Psoas muscle (tissue), 8 donors: Measurements from ENCODE around the gene B3GNT3. TPM values are rescaled to one million over a fixed set of nuclear protein-coding genes. Genes with fewer than 3 reads are reported as not detected.

ENCODE experiments used
- ATAC-seq, 4 donors: fragments of 200-7000 bp; cut with Tn5 transposase; one replicate each; pipeline ENCODE4 v1.9.1; 2020; ENCODE audit warnings: moderate library complexity in 3 of 4, mild to moderate bottlenecking in 2 of 4
- DNase-seq, 2 donors: peaks; one replicate each; pipeline ENCODE4 v3.0.0-alpha.2; 2020
- H3K27ac ChIP-seq: fragments of 200-600 bp; one replicate; pipeline ENCODE4 v1.8.0; 2022
- H3K27me3 ChIP-seq, 3 donors: fragments of 200-600 bp in 1 of 3; one replicate each; pipeline versions ENCODE4 v1.6.1 to v1.8.0; 2013 to 2022; ENCODE audit warnings: low read length in 2 of 3, mild to moderate bottlenecking in 2 of 3, moderate library complexity in 1 of 3; ENCODE audit not compliant: insufficient read depth in 3 of 3
- H3K36me3 ChIP-seq, 2 donors: fragments of 200-600 bp in 1 of 2; one replicate each; pipeline versions ENCODE4 v1.6.1 to v1.8.0; 2013 to 2022; ENCODE audit warnings: low read depth in 1 of 2, mild to moderate bottlenecking in 1 of 2, moderate library complexity in 1 of 2; ENCODE audit not compliant: insufficient read depth in 1 of 2
- H3K4me1 ChIP-seq: fragments of 200-600 bp; one replicate; pipeline ENCODE4 v1.8.0; 2022
- H3K4me3 ChIP-seq: fragments of 200-600 bp; one replicate; pipeline ENCODE4 v1.8.0; 2022; ENCODE audit warnings: mild to moderate bottlenecking
- H3K9me3 ChIP-seq: fragments of 200-600 bp; one replicate; pipeline ENCODE4 v1.8.0; 2022
- WGBS, 3 donors: extraction: QIAGEN DNeasy Blood & Tissue Kit; methylation state at CpG; one replicate each; pipeline versions ENCODE4 v1.1.6 to v1.1.7; 2013; 5-methylcytosine and 5-hydroxymethylcytosine counted together
- intact Hi-C, 2 donors: fragments of 100-400 bp; cut with DNase I; formaldehyde crosslinking; loops; one replicate each; pipeline versions ENCODE4 v1.11.0 to v1.14.2; 2022
- polyA plus RNA-seq, 3 donors: library from polyadenylated mRNA; stranded (reverse); fragments of 200-250 nt; gene quantifications; one replicate each; pipeline ENCODE4 v1.2.3, GENCODE V29; 2013
- total RNA-seq, 4 donors: library from RNA; stranded (reverse); fragmentation: NEBNext Ultra II Directional in 2 of 4; extraction: Animal tissue kit (Norgen Biotek cat#: 25700) in 2 of 4; gene quantifications; one replicate each; pipeline versions ENCODE4 v1.2.1 to v1.2.4, GENCODE V29; 2021 to 2023
- TF ChIP-seq, protein P1 (sequence below): fragments of 200-600 bp; IDR thresholded peaks from one replicate; pipeline ENCODE4 v1.8.0; 2022; ENCODE audit warnings: antibody characterized with exemption
- donor health status: healthy with polysubstance abuse.
- donor health status: DM: no; HTN: no; CAD: no; lungs with moderate emphysema.
- donor health status: Bipolar disorder and iron deficiency.
- donor health status: healthy.
- donor health status: DM: yes; HTN: yes; CAD: no.
- donor health status: DM: no; HTN: no; CAD: no.
- donor health status: DM: no; HTN: no; CAD: no.
- donor health status: DM: yes; HTN: yes; CAD: no.

B3GNT3 gene
- total and polyA plus RNA-seq, 7 donors, result 0.03 to 0.38 (median 0.08) TPM; not detected in 4

- Histone ChIP-seq H3K27me3 (peaks cover 0 to 56% (median 14%) of the 10 kb centered on the region in 3 donors), H3K4me1 (no peaks in the 10 kb centered on the region), H3K4me3 (no peak overlapping the region), H3K27ac (no peak overlapping the region), H3K9me3 (no peaks in the 10 kb centered on the region), H3K36me3 (no peaks in the 10 kb centered on the region)
- WGBS, 3 donors, result 35 to 53% (median 48%) methylated on average over 9 of the region's 9 CpGs
- DNase-seq (no peak), ATAC-seq (no peak)
- intact Hi-C loops, result no loop called here
- TF ChIP-seq, protein P1, sequence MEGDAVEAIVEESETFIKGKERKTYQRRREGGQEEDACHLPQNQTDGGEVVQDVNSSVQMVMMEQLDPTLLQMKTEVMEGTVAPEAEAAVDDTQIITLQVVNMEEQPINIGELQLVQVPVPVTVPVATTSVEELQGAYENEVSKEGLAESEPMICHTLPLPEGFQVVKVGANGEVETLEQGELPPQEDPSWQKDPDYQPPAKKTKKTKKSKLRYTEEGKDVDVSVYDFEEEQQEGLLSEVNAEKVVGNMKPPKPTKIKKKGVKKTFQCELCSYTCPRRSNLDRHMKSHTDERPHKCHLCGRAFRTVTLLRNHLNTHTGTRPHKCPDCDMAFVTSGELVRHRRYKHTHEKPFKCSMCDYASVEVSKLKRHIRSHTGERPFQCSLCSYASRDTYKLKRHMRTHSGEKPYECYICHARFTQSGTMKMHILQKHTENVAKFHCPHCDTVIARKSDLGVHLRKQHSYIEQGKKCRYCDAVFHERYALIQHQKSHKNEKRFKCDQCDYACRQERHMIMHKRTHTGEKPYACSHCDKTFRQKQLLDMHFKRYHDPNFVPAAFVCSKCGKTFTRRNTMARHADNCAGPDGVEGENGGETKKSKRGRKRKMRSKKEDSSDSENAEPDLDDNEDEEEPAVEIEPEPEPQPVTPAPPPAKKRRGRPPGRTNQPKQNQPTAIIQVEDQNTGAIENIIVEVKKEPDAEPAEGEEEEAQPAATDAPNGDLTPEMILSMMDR, result no peak
These were observed 567 bp upstream of the B3GNT3 start for GRCh38 chr19:17794412-17794730.

DNA sequence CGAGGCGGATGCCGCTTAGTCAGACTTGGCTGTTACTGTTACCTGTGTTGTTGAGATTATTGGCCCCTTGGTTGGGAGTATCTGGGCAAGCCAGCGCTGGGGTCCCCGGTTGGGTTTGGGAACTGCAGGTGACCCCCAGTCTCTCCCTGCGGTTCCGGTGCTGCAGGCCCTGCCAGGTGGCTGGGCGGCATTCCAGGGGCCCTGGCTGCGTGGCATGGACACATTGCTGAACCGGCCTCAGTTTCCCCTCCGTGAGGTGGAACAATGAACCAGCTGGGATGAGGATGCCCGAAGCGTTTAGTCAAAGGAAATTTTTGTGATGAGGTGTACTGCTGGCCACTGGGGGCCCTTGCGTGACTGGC lies 538 bp downstream of the B3GNT3 start:
- Histone ChIP-seq H3K27me3 (peaks cover 0 to 59% (median 17%) of the 10 kb centered on the region in 3 donors), H3K27ac (no peak overlapping the region), H3K4me1 (no peaks in the 10 kb centered on the region), H3K36me3 (no peaks in the 10 kb centered on the region), H3K4me3 (no peak overlapping the region), H3K9me3 (no peaks in the 10 kb centered on the region)
- TF ChIP-seq, protein P1, result no peak
- ATAC-seq (no peak), DNase-seq (no peak)
- intact Hi-C loops, result no loop called here
- 20 to 25% (median 25%) methylated on average over 14 of the region's 14 CpGs for whole genome bisulfite sequencing, 3 donors

DNA sequence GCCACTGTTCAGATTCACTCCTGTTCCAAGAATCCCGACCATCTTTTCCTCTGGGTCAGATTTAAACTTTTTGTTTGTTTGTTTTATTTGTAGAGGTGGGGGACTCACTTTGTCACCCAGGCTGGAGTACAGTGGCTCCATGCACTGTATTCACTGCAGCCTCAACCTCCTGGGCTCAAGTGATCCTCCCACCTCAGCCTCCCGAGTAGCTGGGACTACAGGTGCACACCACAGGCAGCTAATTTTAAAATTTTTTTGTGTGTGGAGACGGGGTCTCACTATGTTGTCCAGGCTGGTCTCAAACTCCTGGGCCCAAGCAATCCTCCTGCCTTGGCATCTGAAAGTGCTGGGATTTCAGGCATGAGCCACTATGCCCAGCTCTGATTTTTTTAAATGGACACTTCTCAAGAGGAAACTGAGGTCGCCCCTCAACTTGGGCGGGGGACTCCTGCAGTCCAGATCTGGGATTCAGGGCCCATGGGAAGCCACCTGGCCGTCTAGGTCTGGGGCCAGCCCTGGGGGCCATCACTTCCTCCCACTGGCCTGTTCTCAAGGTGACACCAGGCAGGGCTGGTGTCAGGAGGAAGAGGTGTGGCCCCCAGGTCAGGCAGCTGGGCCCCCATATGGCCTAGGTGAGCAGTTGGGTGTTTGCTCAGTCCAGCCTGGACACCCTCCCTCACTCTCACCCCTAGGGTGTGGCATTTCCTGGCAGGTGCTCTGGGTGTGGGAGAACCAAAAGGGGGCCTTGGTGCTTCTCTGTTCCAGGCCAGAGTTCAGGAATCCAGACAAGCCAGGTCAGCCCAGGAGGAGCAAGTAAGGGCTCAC lies 1.3 kb downstream of the B3GNT3 start:
- no peak overlapping the region for H3K27ac ChIP-seq
- ATAC-seq, result no peak
- H3K4me3 ChIP-seq, result no peak overlapping the region
- 55 to 60% (median 59%) methylated on average over 6 of the region's 6 CpGs for WGBS, 3 donors
- DNase-seq, result no peak
- H3K27me3 ChIP-seq, result peaks cover 0 to 59% (median 17%) of the 10 kb centered on the region in 3 donors
- no peaks in the 10 kb centered on the region for H3K9me3 ChIP-seq
- no peaks in the 10 kb centered on the region for H3K4me1 ChIP-seq
- intact Hi-C loops, result no loop called here
- no peaks in the 10 kb centered on the region for H3K36me3 ChIP-seq
- TF ChIP-seq, protein P1, result no peak

DNA sequence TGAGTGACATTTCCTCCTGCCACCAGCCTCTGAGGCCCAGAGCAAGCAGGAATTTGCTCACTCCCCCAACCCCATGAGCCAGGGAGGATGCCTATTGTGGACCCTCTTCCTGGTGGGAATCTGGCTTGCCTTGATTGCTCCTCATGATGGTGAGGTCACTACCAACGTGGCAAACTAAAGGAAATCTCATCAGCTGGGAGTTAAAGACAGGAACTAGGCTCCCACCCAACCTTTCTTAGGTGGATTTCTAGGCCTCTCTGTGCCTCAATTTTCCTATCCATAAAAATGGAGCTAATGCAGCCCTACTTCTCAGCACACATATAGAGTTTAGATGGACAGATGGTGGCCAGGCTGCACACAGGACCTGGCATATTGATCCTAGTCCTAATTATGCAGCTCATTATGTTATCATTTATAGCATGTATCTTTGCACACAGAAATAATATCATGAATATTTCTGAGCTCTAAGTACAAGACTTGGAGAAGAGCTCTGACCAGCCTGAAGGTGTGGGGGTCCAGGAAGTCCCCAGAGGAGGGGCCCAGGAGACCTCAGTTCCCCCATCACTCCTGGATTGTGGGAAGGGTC lies 2.0 kb downstream of the B3GNT3 start:
- TF ChIP-seq, protein P1, result no peak
- intact Hi-C loops, result no loop called here
- Histone ChIP-seq H3K27me3 (peaks cover 0 to 59% (median 17%) of the 10 kb centered on the region in 3 donors), H3K4me3 (no peak overlapping the region), H3K36me3 (no peaks in the 10 kb centered on the region), H3K27ac (no peak overlapping the region), H3K4me1 (no peaks in the 10 kb centered on the region), H3K9me3 (no peaks in the 10 kb centered on the region)
- DNase-seq (no peak), ATAC-seq (no peak)
- WGBS, 3 donors, result 47 to 71% (median 62%) methylated on average over 1 of the region's 1 CpG
